Measurements from ENCODE around the gene MIF. TPM values are rescaled to one million over a fixed set of nuclear protein-coding genes. Genes with fewer than 3 reads are reported as not detected.
"Not testable (repeated sequence)": the region's sequence is repeated elsewhere in the genome, so short reads cannot be mapped to it uniquely, and the experiment has no call there.

The MIF gene
- total RNA-seq, 1 donor from 2014 or later, result 1,073 TPM

DNA sequence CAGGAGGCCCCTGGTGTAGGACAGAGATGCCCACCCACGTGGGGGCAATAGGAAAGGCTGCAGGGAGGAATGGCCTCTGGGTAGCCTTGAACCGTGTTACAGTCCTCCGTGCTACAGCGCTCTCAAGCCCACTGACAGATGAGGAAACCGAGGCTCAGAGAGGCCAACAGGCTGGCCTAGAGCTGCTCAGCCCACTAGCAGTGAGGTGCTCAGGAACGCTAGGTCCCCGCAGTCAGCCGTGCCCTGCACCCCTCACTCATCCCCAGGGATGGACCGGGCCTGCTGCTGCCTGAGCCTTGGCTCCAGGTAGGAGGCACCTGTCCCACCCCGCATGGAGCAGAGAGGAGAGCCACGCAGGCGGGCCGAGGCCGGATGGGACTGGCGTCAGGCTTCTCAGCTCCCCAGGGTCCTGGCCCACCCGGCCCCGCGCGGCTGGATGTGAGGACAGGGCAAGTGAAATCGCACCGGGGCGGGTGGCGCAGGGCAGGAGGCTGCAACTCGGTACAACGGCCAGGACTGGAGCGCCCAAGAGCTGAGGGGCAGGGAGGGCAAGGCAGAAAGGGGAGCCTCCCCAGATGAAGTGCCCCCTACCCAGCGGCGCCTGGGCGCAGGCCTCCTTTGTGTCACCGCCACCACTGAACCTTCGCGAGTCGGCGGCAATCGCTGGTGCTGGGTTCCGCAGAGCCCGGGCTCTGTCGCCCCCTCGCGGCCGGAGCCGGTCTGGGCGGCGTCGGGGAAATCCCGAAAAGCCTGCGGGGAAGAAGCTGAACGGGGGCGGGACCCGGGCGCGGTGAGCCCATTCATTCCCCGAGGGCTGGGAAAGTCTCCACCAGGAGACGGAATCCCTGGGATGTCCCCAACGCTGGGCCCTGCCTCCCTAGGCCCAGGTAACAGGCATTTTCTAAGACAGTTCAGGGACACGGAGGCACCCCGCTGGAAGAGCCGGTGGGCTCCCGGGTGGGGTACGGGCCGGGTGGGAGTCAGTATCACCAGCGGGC is 44.9 kb upstream of the MIF start:
- DNase-seq (ENCODE audit: low read depth), result no peak
- H3K4me3 ChIP-seq (ENCODE audit: low read depth, low read length), result peak overlapping the region; percentile 33
- peak; percentile 89 for TF ChIP-seq CTCF (conservative IDR thresholded peaks at IDR 0.05; ENCODE audit: low read depth, low read length)

DNA sequence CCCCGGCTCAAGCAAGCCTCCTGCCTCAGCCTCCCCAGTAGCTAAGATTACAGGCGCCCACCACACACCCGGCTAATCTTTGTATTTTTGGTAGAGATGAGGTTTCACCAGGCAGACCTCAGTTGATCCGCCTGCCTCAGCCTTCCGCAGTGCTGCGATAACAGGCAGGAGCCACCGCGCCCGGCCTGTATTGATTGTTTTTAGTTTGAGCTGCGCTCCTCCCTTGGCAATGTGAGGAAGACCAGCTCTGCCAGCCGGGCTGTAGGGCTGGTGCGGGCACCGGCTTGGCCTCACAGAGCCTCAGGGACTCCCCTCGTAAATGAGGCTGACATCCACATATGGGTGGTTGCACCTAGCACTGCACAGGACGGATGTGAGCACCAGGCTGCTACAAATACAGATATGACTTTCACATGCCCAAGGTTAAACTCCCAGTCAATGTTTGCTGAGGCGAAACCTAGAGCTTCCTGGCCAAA is 44.0 kb upstream of the MIF start:
- TF ChIP-seq CTCF (conservative IDR thresholded peaks at IDR 0.05; ENCODE audit: low read depth, low read length), result no peak
- no peak for DNase-seq (ENCODE audit: low read depth)
- H3K4me3 ChIP-seq (ENCODE audit: low read depth, low read length), result no peak overlapping the region

GRCh38 chr22:23856721-23857605 is 37.2 kb upstream of the MIF start:
- H3K4me3 ChIP-seq (ENCODE audit: low read depth, low read length), result peak overlapping the region; percentile 96
- peak; percentile 25 for TF ChIP-seq CTCF (conservative IDR thresholded peaks at IDR 0.05; ENCODE audit: low read depth, low read length)
- DNase-seq (ENCODE audit: low read depth), result peak; percentile 50

DNA sequence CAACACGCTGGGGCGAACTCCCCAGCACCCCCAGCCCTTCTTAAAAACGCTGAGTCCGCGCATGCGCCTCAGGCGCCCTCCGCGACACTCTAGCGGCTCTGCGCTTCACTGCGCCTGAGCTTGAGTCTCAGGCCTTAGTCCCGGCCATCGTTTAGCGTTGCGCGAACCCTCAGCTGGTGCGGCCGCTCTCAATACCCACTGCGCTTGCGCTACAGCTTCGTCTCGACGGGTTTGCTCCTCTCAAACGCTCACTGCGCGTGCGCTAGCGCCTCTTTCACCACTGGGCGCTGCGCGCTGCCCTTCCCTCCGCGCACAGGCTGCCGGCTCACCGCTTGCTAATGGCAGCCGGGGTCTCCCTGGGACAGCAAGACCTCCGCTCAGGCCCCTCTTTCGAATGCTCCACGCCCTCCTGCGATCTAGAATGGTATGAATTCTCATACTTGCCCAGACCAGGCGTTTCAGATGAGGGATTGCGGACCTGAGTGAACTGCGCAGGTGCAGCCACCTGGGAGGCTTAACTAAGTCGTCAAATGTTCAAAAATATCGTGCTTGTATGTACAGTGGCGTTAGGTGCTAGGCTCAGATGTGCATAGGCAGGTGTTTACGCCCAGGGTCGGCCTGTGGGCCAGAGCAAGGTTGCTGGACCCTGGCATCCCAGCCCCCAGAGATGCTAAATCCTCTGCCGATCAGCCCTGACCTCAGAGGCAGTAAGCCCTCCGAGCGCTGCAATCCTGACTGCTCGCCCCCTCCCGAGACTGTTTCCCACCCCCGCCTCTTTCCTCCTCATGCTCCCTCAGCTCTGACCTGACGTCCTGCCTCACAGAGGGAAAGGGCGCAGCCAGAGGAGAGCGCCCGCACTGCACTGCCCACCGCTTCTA is 36.3 kb upstream of the MIF start, which contains the start of gene SLC2A11:
Gene SLC2A11 (plus strand): TSS at position 270 of the 878 bp plus-strand sequence. CDS start 125 bp downstream, at position 395.
- TF ChIP-seq CTCF (conservative IDR thresholded peaks at IDR 0.05; ENCODE audit: low read depth, low read length), result peak; percentile 25
- peak; percentile 78 for DNase-seq (ENCODE audit: low read depth)
- H3K4me3 ChIP-seq (ENCODE audit: low read depth, low read length), result peak within 1 kb of the TSS; percentile 96

- H3K4me3 ChIP-seq (ENCODE audit: low read depth, low read length), result peak overlapping the region; percentile 96
- DNase-seq (ENCODE audit: low read depth), result no peak
- TF ChIP-seq CTCF (conservative IDR thresholded peaks at IDR 0.05; ENCODE audit: low read depth, low read length), result no peak
Observed at GRCh38 chr22:23858484-23858815, 35.7 kb upstream of the MIF start.

DNA sequence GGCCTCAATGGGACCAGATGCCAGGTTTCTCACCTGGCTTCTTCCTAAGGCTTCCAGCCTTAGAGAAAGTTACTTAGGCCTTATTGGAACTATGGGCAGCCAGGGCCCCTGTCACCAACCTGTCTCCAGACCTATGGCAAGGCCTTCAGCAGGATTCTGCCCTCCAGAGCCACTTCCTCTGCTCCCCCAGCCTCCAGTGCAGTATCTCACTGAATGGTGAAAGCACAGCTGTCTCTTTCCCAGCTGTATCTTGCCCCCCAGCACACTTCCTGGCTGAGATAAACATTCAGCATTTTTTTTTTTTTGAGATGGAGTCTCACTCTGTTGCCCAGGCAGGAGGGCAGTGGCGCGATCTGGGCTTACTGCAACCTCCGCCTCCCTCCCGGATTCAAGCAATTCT is 35.0 kb upstream of the MIF start:
- DNase-seq (ENCODE audit: low read depth), result no peak
- no peak overlapping the region for H3K4me3 ChIP-seq (ENCODE audit: low read depth, low read length)
- TF ChIP-seq CTCF (conservative IDR thresholded peaks at IDR 0.05; ENCODE audit: low read depth, low read length), result no peak

DNA sequence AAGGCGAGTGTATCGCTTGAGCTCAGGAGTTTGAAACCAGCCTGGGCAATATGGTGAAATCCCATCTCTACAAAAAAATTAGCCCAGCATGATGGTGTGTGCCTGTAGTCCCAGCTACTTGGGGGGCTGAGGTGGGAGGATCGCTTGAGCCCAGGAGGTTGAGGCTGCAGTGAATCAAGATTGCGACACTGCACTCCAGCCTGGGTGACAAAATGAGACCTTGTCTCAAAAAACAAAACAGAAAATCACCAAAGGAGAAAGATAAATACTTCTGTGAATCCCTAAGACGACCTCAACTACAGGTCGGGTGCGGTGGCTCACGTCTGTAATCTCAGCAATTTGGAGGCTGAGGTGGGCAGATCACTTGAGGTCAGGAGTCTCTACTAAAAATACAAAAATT is 34.0 kb upstream of the MIF start:
- not testable (repeated sequence) for DNase-seq (ENCODE audit: low read depth); H3K4me3 ChIP-seq (ENCODE audit: low read depth, low read length)
